Activated CD8-positive, alpha-beta memory T cell treated with anti-CD3 and anti-CD28 coated beads, Interleukin-2, amount 50 U/mL, for 1 hour (primary cell): ENCODE data around the gene GPS2.

Source experiments
- DNase-seq: peaks from one replicate; pipeline ENCODE4 v3.0.0-alpha.2; 2020; ENCODE audit errors: extremely low read depth

Gene GPS2

GRCh38 chr17:7293159-7293558 is 22.0 kb downstream of the GPS2 start:
- no peak for DNase-seq

DNA sequence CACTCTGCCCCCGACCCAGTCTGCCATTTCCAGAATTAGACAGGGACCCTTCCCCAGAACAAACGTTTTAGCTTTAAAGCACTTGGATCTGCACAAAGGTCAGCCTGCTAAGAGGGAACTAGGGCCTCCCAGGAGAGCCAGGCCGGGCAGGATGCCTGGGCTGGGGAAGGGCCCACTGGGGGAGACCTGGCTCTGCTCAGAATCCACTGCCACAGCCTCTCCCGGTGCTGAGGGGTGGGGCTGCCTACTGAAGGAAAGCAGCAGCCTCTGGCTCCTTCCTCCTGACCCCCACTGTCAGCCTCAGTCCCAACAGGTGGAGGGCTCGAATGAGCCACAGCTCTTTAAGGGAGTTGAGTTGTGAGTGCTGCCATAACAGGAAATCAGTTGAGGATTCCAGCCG is 22.4 kb downstream of the GPS2 start:
- no peak for DNase-seq

DNA sequence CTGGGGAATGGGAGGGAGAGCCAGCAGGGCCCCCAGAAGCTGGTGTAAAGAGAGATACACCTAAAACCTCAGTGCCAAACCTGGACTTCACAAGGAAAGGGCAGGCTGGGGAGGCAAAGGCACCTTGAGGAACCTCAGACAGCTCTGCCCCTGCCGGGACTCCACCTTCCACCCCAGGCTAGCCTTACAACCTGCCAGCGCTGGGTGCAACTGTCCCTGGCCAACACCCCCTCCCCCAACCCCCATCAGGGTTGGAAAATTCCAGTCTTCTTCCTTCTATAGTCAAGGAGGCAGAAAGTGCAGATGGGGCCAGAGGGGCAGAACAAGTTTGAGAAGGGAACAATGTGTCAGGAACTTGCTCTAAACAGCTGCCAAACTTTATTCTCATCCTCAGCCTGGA is 23.0 kb downstream of the GPS2 start:
- no peak for DNase-seq

GRCh38 chr17:7290685-7291084 is 24.5 kb downstream of the GPS2 start:
- no peak for DNase-seq

DNA sequence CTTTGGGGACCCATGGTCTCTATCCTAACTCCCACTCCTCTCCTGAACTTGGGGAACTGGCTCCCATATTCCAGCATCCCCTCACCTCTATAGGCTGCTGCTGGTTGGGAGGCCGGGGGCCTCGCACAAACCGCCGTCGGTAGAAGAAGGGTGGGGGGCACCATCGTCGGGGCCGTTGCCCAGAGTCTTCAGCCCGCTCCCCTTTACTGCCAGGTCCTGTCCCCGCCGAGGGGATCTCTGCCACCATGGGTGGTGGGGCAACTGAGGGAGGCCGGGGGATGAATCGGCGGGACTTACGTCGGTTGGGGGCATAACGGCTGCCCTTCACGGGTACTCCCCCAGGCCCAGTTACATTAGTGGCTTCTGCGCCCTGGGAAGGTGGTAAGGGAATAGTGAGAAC is 25.0 kb downstream of the GPS2 start:
- DNase-seq: no peak

DNA sequence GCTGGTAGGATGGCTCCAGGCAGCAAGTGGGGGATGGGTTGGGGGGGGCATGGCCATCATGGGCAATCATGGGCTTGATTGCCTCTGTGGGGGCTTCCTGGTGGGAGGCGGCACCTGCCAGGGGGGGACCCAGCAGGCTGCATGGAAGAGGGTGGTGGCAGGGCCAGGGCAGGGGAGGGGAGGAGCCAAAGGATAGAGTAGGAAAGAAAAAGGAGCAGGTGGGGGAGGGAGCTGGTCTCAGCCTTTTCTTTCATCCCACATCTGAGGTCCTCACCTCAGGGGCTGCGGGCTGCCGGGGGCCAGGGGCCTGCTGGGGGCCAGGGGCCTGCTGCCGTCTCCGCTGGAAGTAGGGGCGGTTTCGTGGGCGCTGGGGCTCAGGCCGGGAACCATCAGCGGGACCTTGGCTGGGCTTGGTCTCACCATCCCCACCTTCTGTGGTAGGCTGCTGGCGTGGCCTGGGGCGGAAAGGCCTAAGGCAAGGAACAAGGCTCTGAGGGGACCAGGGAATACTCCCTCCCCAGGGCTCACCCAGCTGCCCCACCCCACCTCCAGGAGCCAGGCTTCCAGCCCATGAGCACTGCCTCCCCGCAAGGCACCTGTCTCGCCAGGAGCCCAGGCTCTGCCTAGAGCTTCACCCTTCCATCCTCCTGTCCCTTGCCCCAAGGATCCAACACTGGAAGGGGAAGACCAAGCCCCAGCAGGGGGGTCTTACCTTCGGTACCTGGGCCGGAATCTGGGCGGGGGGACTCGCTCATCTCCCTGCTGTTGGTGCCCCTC is 25.7 kb downstream of the GPS2 start:
- DNase-seq: no peak

DNA sequence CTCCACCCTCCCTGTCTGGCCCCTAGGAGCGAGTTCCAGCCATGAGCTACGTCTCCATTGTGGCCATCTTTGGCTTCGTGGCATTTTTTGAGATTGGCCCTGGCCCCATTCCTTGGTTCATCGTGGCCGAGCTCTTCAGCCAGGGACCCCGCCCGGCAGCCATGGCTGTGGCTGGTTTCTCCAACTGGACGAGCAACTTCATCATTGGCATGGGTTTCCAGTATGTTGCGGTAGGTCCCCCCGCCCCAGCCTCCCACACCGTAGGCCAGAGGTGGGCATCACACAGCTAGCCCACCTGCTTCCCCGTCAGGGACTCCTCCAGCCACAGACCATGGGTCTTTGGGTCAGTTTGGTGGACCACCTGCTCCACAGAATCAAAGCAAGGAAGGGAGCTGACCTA is 29.5 kb downstream of the GPS2 start:
- no peak for DNase-seq

- no peak for DNase-seq
These were observed 30.2 kb downstream of the GPS2 start for GRCh38 chr17:7284911-7285310.

DNA sequence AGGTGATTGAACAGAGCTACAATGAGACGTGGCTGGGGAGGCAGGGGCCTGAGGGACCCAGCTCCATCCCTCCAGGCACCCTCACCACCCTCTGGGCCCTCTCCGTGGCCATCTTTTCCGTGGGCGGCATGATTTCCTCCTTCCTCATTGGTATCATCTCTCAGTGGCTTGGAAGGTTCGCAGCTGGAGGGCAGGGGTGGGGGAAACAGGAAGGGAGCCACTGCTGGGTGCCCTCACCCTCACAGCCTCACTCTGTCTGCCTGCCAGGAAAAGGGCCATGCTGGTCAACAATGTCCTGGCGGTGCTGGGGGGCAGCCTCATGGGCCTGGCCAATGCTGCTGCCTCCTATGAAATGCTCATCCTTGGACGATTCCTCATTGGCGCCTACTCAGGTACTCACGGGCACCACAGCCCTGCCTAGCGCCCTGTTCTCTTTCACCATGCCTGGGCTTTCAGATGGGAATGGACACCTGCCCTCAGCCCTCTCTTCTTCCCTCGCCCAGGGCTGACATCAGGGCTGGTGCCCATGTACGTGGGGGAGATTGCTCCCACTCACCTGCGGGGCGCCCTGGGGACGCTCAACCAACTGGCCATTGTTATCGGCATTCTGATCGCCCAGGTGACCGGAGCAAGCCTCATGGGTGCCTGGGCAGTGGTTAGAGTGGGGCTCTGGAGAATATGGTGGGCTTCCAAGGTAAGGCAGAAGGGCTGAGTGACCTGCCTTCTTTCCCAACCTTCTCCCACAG is 31.5 kb downstream of the GPS2 start:
- DNase-seq: no peak

GRCh38 chr17:7282752-7283321 is 32.3 kb downstream of the GPS2 start:
- DNase-seq: no peak

- DNase-seq: no peak
These were observed 33.0 kb downstream of the GPS2 start for GRCh38 chr17:7281953-7282751.

DNA sequence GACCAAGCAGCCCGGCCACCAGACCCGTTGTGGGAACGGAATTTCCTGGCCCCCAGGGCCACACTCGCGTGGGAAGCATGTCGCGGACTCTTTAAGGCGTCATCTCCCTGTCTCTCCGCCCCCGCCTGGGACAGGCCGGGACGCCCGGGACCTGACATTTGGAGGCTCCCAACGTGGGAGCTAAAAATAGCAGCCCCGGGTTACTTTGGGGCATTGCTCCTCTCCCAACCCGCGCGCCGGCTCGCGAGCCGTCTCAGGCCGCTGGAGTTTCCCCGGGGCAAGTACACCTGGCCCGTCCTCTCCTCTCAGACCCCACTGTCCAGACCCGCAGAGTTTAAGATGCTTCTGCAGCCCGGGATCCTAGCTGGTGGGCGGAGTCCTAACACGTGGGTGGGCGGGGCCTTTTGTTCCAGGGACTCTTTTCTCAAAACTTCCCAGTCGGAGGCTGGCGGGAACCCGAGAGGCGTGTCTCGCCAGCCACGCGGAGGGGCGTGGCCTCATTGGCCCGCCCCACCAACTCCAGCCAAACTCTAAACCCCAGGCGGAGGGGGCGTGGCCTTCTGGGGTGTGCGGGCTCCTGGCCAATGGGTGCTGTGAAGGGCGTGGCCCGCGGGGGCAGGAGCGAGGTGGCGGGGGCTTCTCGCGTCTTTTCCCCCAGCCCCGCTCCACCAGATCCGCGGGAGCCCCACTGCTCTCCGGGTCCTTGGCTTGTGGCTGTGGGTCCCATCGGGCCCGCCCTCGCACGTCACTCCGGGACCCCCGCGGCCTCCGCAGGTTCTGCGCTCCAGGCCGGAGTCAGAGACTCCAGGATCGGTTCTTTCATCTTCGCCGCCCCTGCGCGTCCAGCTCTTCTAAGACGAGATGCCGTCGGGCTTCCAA is 33.8 kb downstream of the GPS2 start, which contains the start of gene SLC2A4:
SLC2A4 (plus strand) TSS at position 645 of the 879 bp plus-strand sequence; CDS start at position 862, 217 bp downstream.
- DNase-seq: peak; percentile 51

- DNase-seq: peak; percentile 58
These were observed 34.6 kb downstream of the GPS2 start for GRCh38 chr17:7280519-7281073.

- no peak for DNase-seq
These were observed 35.7 kb downstream of the GPS2 start for GRCh38 chr17:7279448-7279847.

DNA sequence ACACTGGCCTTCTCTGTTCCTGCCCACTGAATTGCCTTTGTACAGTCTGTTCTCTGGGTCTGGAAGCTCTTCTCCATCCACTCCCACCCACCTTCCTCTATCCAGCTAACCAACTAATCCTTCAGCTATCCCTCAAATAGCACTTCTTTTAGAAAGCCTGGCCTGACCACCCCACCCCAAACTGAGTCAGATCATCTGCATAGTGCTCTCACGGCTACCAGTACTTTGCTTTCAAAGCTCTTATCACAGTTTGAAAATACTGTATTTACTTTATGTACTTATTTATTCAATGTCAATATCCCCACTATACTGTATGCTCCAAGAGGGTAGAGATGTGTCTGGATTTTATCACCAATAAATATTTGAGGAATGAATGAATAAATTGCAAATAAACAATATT is 48.4 kb downstream of the GPS2 start:
- DNase-seq: no peak

GRCh38 chr17:7263801-7264078 is 51.4 kb downstream of the GPS2 start:
- DNase-seq: no peak

DNA sequence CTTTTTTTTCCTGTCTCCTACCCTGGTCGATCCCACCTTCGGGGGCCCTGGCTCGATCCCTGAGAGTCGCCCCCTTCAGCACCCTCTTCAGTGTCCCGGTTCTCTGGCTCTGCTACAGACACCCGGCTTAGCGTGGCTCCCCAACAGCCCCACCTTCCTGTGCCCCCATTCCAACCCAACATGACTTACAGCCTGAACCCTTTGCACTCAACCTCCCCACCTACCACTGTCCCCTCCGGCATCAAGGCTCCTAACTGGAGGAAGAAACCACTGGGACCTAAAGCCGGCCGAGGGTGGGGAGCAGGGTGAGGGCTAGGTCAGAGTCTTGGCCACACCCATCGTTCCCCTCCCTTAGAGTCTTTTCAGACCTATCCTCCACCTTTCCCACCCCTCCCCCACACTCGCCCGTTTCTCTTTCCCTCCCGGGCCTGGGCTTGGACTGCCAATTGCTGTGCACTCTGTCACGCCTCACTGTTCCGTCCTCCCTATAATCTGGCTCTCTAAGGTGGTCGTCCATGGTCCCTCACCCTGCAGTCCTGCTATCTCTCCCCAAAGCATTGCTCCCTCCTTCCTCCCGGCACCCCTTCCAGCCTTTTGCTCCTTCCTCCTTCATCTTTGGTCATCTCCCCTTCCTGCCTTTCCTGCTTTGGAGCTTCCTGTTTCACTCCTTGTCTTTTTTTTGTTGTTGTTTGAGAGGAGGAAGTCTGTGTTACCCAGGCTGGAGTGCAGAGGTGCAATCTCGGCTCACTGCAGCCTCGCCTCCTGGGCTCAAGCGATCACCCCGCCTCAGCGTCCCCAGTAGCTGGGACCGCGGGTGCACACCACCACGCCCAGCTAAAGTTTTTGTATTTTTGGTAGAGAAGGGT is 52.0 kb downstream of the GPS2 start:
- no peak for DNase-seq
